ENCODE measurements around the gene PHYKPL. TPM values are rescaled to one million over a fixed set of nuclear protein-coding genes. Genes with fewer than 3 reads are reported as not detected.

Gene PHYKPL
- total RNA-seq, 1 donor from 2014 or later: 89.3 TPM

DNA sequence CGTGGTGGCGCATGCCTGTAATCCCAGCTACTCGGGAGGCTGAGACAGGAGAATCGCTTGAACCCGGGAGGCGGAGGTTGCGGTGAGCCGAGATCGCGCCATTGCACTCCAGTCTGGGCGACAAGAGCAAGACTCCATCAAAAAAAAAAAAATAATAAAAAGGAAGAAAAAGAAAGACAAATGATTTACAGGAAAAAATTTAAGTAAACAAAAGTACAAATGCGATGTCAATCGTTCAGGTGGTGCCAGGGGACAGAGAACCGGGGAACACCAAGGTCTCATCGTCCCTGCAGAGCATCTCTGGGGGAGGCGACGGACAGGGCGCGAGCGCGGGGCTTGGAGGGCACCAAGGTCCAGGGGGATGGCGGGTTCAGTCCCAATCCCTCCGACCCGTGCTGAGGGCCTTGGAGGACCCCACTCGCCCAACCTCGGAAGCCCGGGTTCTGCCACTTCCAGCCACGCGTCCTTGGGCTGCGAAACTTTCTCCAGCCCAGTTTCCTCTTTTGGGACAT is 28.9 kb downstream of the PHYKPL start:
- Histone ChIP-seq H3K4me3 (peak overlapping the region; percentile 97 to 100), H3K36me3 (peaks cover 20 to 22% of the 10 kb centered on the region in 2 donors), H3K4me1 (peaks cover 8 to 17% of the 10 kb centered on the region in 2 donors), H3K9me3 (no peaks in the 10 kb centered on the region), H3K27me3 (no peaks in the 10 kb centered on the region), H3K27ac (peak overlapping the region in 1 of 2 donors; percentile 96)
- no peak for DNase-seq (ENCODE audit: low spot score in 2 of 2)
- TF ChIP-seq, protein P1, sequence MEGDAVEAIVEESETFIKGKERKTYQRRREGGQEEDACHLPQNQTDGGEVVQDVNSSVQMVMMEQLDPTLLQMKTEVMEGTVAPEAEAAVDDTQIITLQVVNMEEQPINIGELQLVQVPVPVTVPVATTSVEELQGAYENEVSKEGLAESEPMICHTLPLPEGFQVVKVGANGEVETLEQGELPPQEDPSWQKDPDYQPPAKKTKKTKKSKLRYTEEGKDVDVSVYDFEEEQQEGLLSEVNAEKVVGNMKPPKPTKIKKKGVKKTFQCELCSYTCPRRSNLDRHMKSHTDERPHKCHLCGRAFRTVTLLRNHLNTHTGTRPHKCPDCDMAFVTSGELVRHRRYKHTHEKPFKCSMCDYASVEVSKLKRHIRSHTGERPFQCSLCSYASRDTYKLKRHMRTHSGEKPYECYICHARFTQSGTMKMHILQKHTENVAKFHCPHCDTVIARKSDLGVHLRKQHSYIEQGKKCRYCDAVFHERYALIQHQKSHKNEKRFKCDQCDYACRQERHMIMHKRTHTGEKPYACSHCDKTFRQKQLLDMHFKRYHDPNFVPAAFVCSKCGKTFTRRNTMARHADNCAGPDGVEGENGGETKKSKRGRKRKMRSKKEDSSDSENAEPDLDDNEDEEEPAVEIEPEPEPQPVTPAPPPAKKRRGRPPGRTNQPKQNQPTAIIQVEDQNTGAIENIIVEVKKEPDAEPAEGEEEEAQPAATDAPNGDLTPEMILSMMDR (IDR thresholded peaks at IDR 0.05): no peak
- intact Hi-C loops (cut with DNase I): loop anchor here (1.0 to 10.0 kb wide), 4 partner anchors 49 to 1871 kb away; partner anchors contain the start of genes GRK6, RMND5B and RNF130

DNA sequence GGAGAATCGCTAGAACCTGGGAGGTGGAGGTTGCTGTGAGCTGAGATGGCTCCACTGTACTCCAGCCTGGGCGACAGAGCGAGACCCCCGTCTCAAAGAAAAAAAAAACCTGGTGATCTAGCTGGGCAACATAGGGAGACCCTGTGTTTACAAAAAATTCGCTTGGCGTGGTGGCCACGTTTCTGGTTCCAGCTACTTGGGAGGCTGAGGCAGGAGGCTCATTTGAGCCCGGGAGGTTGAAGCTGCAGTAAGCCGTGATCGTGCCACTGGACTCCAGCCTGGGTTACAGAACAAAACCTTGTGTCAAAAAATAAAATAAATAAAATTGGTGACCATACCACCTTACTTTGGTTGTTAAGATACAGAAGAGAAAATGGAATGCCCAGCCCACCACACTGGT is 30.1 kb downstream of the PHYKPL start:
- TF ChIP-seq, protein P1 (IDR thresholded peaks at IDR 0.05): no peak
- DNase-seq (ENCODE audit: low spot score in 2 of 2): no peak
- Histone ChIP-seq H3K36me3 (peaks cover 9 to 11% of the 10 kb centered on the region in 2 donors), H3K9me3 (no peaks in the 10 kb centered on the region), H3K4me3 (no peak overlapping the region), H3K4me1 (peaks cover 8 to 17% of the 10 kb centered on the region in 2 donors), H3K27me3 (no peaks in the 10 kb centered on the region), H3K27ac (no peak overlapping the region)
- intact Hi-C loops (cut with DNase I): loop anchor here (10.0 kb wide), 2 partner anchors 778 to 1872 kb away; partner anchors contain the start of genes GRK6 and RNF130

- H3K9me3 ChIP-seq: no peaks in the 10 kb centered on the region
- TF ChIP-seq, protein P1 (IDR thresholded peaks at IDR 0.05): no peak
- H3K4me3 ChIP-seq: no peak overlapping the region
- DNase-seq (ENCODE audit: low spot score in 2 of 2): peak in 1 of 2 donors; percentile 22
- intact Hi-C loops (cut with DNase I): loop anchor here (10.0 kb wide), 2 partner anchors 777 to 1873 kb away; partner anchors contain the start of genes GRK6 and RNF130
- no peak overlapping the region for H3K27ac ChIP-seq
- no peaks in the 10 kb centered on the region for H3K27me3 ChIP-seq
- peaks cover 4 to 5% of the 10 kb centered on the region in 2 donors for H3K36me3 ChIP-seq
- H3K4me1 ChIP-seq: peaks cover 8 to 12% of the 10 kb centered on the region in 2 donors
Observed at GRCh38 chr5:178201927-178202235, 30.7 kb downstream of the PHYKPL start.

GRCh38 chr5:178201221-178201926 is 31.2 kb downstream of the PHYKPL start:
- DNase-seq (ENCODE audit: low spot score in 2 of 2): peak in 1 of 2 donors; percentile 48
- Histone ChIP-seq H3K4me3 (no peak overlapping the region), H3K27ac (no peak overlapping the region), H3K9me3 (no peaks in the 10 kb centered on the region), H3K36me3 (peaks cover 0 to under 1% of the 10 kb centered on the region in 2 donors), H3K27me3 (no peaks in the 10 kb centered on the region), H3K4me1 (peaks cover 4 to 7% of the 10 kb centered on the region in 2 donors)
- intact Hi-C loops (cut with DNase I): loop anchor here (10.0 kb wide), 2 partner anchors 777 to 1873 kb away; partner anchors contain the start of genes GRK6 and RNF130
- TF ChIP-seq, protein P1 (IDR thresholded peaks at IDR 0.05): no peak

GRCh38 chr5:178199581-178200434 is 32.8 kb downstream of the PHYKPL start:
- intact Hi-C loops (cut with DNase I): loop anchor here (10.0 kb wide), 2 partner anchors 775 to 1875 kb away; partner anchors contain the start of genes GRK6 and RNF130
- peak in 1 of 2 donors; percentile 46 for DNase-seq (ENCODE audit: low spot score in 2 of 2)

More at GRCh38 chr5:178199581-178200434, 32.8 kb downstream of the PHYKPL start:
- Histone ChIP-seq H3K4me1 (no peaks in the 10 kb centered on the region), H3K27ac (no peak overlapping the region), H3K4me3 (no peak overlapping the region), H3K27me3 (no peaks in the 10 kb centered on the region), H3K36me3 (no peaks in the 10 kb centered on the region), H3K9me3 (no peaks in the 10 kb centered on the region)
- TF ChIP-seq, protein P1 (IDR thresholded peaks at IDR 0.05): no peak
